ENCODE results near the gene CNOT1. TPM values are rescaled to one million over a fixed set of nuclear protein-coding genes. Genes with fewer than 3 reads are reported as not detected.

Gene CNOT1
- polyA plus RNA-seq, 1 donor from 2014 or later: 66.2 TPM

DNA sequence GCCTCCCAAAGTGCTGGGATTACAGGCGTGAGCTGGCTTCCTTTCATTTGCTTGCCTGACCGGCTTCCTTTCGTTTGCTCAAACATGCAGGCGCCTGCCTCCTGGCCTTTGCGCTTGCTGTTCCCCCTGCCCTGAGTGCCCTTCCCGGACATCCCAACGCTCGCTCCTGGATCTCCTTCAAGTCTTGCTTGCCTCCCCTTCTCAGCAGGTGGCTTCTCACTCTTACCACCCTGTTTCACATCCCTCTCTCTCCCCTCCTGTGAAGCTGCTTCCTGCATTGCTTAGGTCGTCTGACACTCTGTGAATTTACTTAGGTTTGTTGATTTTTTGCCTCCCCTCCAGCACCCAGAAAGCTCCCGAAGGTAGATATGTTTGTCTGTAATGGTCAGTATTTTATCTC lies 155.3 kb downstream of the CNOT1 start:
- H4K20me1 ChIP-seq (ENCODE audit: insufficient read depth): no peaks in the 10 kb centered on the region
- H3K4me3 ChIP-seq (ENCODE audit: low read length): no peak overlapping the region
- H2AFZ ChIP-seq (ENCODE audit: low read depth, low read length): no peak overlapping the region
- no peaks in the 10 kb centered on the region for H3K36me3 ChIP-seq (ENCODE audit: insufficient read depth, low read length)
- no peak for TF ChIP-seq EP300 (conservative IDR thresholded peaks at IDR 0.05; ENCODE audit: poor library complexity, severe bottlenecking)
- H3K4me2 ChIP-seq (ENCODE audit: low read length): no peak overlapping the region
- no peak overlapping the region for H3K27ac ChIP-seq (ENCODE audit: low read length)
- H3K9ac ChIP-seq (ENCODE audit: low read length): no peak overlapping the region
- no peaks in the 10 kb centered on the region for H3F3A ChIP-seq (ENCODE audit: insufficient read depth, low read length, poor library complexity, severe bottlenecking)
- H3K9me2 ChIP-seq (ENCODE audit: insufficient read depth, low read length): no peaks in the 10 kb centered on the region
- H3K27me3 ChIP-seq (ENCODE audit: insufficient read depth, low read depth, low read length): no peaks in the 10 kb centered on the region
- H3K79me2 ChIP-seq (replicated peaks; ENCODE audit: insufficient read depth, low read length): no peaks in the 10 kb centered on the region
- no peaks in the 10 kb centered on the region for H3K9me3 ChIP-seq (ENCODE audit: low read length)

DNA sequence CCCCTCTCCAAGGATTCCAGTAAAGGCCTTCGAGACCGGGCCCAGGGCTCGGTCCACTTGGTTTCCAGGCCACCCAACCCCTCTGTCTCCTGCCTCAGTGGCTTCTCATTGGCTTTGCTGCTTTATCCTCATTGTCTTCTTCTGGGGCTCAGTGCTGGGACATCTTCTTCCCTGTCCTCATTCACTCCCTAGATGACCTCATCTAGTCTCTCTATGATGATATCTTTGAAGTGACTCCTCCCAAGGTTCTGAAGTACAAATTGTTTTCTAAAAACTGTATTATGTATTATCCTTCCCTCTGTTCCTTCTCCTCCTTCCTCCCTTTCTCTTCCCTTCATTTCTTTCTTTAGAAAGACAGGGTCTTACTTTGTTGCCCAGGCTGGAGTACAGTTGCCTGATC lies 156.8 kb downstream of the CNOT1 start:
- Histone ChIP-seq H3K9me2 (ENCODE audit: insufficient read depth, low read length) (no peaks in the 10 kb centered on the region), H3K9ac (ENCODE audit: low read length) (no peak overlapping the region), H4K20me1 (ENCODE audit: insufficient read depth) (no peaks in the 10 kb centered on the region), H3K79me2 (replicated peaks; ENCODE audit: insufficient read depth, low read length) (no peaks in the 10 kb centered on the region), H3K4me3 (ENCODE audit: low read length) (no peak overlapping the region), H3K36me3 (ENCODE audit: insufficient read depth, low read length) (no peaks in the 10 kb centered on the region), H3K4me2 (ENCODE audit: low read length) (no peak overlapping the region), H3F3A (ENCODE audit: insufficient read depth, low read length, poor library complexity, severe bottlenecking) (no peaks in the 10 kb centered on the region), H2AFZ (ENCODE audit: low read depth, low read length) (no peak overlapping the region), H3K9me3 (ENCODE audit: low read length) (no peaks in the 10 kb centered on the region), H3K27me3 (ENCODE audit: insufficient read depth, low read depth, low read length) (no peaks in the 10 kb centered on the region), H3K27ac (ENCODE audit: low read length) (no peak overlapping the region)
- TF ChIP-seq EZH2 (IDR thresholded peaks at IDR 0.05; ENCODE audit: borderline replicate concordance, insufficient read depth, low read length, poor library complexity, severe bottlenecking) (no peak), TAF1 (IDR thresholded peaks at IDR 0.05; ENCODE audit: low read depth) (no peak), SMC3 (conservative IDR thresholded peaks at IDR 0.05; ENCODE audit: poor library complexity) (no peak), MXI1 (conservative IDR thresholded peaks at IDR 0.05; ENCODE audit: poor library complexity, severe bottlenecking) (no peak)
- TF ChIP-seq, protein P1, sequence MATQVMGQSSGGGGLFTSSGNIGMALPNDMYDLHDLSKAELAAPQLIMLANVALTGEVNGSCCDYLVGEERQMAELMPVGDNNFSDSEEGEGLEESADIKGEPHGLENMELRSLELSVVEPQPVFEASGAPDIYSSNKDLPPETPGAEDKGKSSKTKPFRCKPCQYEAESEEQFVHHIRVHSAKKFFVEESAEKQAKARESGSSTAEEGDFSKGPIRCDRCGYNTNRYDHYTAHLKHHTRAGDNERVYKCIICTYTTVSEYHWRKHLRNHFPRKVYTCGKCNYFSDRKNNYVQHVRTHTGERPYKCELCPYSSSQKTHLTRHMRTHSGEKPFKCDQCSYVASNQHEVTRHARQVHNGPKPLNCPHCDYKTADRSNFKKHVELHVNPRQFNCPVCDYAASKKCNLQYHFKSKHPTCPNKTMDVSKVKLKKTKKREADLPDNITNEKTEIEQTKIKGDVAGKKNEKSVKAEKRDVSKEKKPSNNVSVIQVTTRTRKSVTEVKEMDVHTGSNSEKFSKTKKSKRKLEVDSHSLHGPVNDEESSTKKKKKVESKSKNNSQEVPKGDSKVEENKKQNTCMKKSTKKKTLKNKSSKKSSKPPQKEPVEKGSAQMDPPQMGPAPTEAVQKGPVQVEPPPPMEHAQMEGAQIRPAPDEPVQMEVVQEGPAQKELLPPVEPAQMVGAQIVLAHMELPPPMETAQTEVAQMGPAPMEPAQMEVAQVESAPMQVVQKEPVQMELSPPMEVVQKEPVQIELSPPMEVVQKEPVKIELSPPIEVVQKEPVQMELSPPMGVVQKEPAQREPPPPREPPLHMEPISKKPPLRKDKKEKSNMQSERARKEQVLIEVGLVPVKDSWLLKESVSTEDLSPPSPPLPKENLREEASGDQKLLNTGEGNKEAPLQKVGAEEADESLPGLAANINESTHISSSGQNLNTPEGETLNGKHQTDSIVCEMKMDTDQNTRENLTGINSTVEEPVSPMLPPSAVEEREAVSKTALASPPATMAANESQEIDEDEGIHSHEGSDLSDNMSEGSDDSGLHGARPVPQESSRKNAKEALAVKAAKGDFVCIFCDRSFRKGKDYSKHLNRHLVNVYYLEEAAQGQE (IDR thresholded peaks at IDR 0.05; ENCODE audit: borderline replicate concordance): no peak
- TF ChIP-seq, protein P2, sequence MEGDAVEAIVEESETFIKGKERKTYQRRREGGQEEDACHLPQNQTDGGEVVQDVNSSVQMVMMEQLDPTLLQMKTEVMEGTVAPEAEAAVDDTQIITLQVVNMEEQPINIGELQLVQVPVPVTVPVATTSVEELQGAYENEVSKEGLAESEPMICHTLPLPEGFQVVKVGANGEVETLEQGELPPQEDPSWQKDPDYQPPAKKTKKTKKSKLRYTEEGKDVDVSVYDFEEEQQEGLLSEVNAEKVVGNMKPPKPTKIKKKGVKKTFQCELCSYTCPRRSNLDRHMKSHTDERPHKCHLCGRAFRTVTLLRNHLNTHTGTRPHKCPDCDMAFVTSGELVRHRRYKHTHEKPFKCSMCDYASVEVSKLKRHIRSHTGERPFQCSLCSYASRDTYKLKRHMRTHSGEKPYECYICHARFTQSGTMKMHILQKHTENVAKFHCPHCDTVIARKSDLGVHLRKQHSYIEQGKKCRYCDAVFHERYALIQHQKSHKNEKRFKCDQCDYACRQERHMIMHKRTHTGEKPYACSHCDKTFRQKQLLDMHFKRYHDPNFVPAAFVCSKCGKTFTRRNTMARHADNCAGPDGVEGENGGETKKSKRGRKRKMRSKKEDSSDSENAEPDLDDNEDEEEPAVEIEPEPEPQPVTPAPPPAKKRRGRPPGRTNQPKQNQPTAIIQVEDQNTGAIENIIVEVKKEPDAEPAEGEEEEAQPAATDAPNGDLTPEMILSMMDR (IDR thresholded peaks at IDR 0.05; ENCODE audit: poor library complexity, severe bottlenecking): no peak

DNA sequence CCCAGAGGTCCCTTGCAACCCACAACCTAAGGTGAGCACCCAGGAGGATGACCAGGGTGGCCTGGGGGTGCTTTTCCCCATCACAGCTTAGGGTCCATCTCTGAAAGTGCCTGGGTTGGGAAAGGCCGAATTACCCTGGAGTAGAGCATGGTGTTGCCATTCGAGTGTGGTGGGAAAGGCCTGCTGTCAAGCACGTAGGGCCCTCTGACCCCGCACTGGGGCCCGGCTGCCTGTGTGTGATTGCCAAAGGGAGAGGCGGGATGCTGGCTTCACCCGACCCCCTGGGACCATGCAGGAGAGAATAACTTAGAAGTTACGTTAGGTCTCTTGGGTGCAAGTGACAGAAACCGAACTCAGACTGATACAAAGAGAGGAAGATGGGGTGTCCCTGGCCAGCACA lies 157.4 kb downstream of the CNOT1 start:
- Histone ChIP-seq H3K4me2 (ENCODE audit: low read length) (no peak overlapping the region), H3K9me3 (ENCODE audit: low read length) (no peaks in the 10 kb centered on the region), H3K9ac (ENCODE audit: low read length) (no peak overlapping the region), H2AFZ (ENCODE audit: low read depth, low read length) (no peak overlapping the region), H3K9me2 (ENCODE audit: insufficient read depth, low read length) (no peaks in the 10 kb centered on the region), H3K4me3 (ENCODE audit: low read length) (no peak overlapping the region), H3F3A (ENCODE audit: insufficient read depth, low read length, poor library complexity, severe bottlenecking) (no peaks in the 10 kb centered on the region), H3K79me2 (replicated peaks; ENCODE audit: insufficient read depth, low read length) (no peaks in the 10 kb centered on the region), H3K36me3 (ENCODE audit: insufficient read depth, low read length) (no peaks in the 10 kb centered on the region), H4K20me1 (ENCODE audit: insufficient read depth) (no peaks in the 10 kb centered on the region), H3K27me3 (ENCODE audit: insufficient read depth, low read depth, low read length) (no peaks in the 10 kb centered on the region), H3K27ac (ENCODE audit: low read length) (no peak overlapping the region)
- TF ChIP-seq EP300 (conservative IDR thresholded peaks at IDR 0.05; ENCODE audit: poor library complexity, severe bottlenecking) (no peak), POLR2AphosphoS5 (IDR thresholded peaks at IDR 0.05) (no peak), MXI1 (conservative IDR thresholded peaks at IDR 0.05; ENCODE audit: poor library complexity, severe bottlenecking) (no peak), SMC3 (conservative IDR thresholded peaks at IDR 0.05; ENCODE audit: poor library complexity) (no peak), TAF1 (IDR thresholded peaks at IDR 0.05; ENCODE audit: low read depth) (no peak), EZH2 (IDR thresholded peaks at IDR 0.05; ENCODE audit: borderline replicate concordance, insufficient read depth, low read length, poor library complexity, severe bottlenecking) (no peak), RAD21 (conservative IDR thresholded peaks at IDR 0.05) (no peak)
- TF ChIP-seq, protein P1 (IDR thresholded peaks at IDR 0.05; ENCODE audit: borderline replicate concordance): no peak
- TF ChIP-seq, protein P2 (IDR thresholded peaks at IDR 0.05; ENCODE audit: poor library complexity, severe bottlenecking): no peak
